K562 (cell line): ENCODE data around the gene ANO6. TPM values are rescaled to one million over a fixed set of nuclear protein-coding genes. Genes with fewer than 3 reads are reported as not detected.

Experiments
- ATAC-seq: fragments of 200-7000 bp; cut with Tn5 transposase; 3 replicates; pipeline ENCODE4 v1.9.1; 2020; ENCODE audit warnings: moderate library complexity
- BruUV-seq: library from RNA; stranded (reverse); fragments of 400-500 nt; replicated peaks from 2 replicates; lab custom pipeline; 2021; lab: Mats Ljungman, UMichigan
- CTCF ChIA-PET: fragments of 300-600 bp; formaldehyde crosslinking; extraction: SDS; loops from one replicate; lab custom pipeline; 2021; ENCODE audit warnings: low intra/inter-chr PET ratio; lab: Yijun Ruan, JAX
- POLR2A ChIA-PET: fragments of 300-600, 350-650 bp; sonication (Branson Sonifier 250); formaldehyde crosslinking; extraction: SDS; loops from one replicate; lab custom pipeline; 2021; ENCODE audit warnings: antibody characterized with exemption, inconsistent platforms; lab: Yijun Ruan, JAX
- DNase-seq, 4 experiments: peaks; one replicate each; pipeline versions ENCODE4 v3.0.0 to v3.0.0-alpha.2; 2011 to 2018; ENCODE audit warnings: low spot score in 3 of 4, mixed read lengths in 3 of 4; ENCODE audit errors: extremely low read depth in 1 of 4
- FAIRE-seq: peaks from 2 replicates; lab custom pipeline; 2011; peaks lifted over from hg19 to GRCh38; lab: Jason Lieb, UNC
- H2AFZ ChIP-seq: 2 replicates; pipeline ENCODE4 v1.6.0; 2011; ENCODE audit warnings: low read depth, low read length, control low read depth, inconsistent platforms
- H3K27ac ChIP-seq: fragments of 200-600 bp; 3 replicates; pipeline ENCODE4 v1.8.0; 2011; ENCODE audit warnings: low read depth, mild to moderate bottlenecking, control low read depth, inconsistent platforms, low read length, moderate library complexity, mixed read lengths; ENCODE audit errors: extremely low read depth
- H3K27me3 ChIP-seq, 2 experiments: fragments of 300-600 bp in 1 of 2; 2 replicates in 1 of 2; 3 replicates in 1 of 2; pipeline versions ENCODE4 v1.6.0 to v1.8.0; 2011; ENCODE audit warnings: inconsistent platforms in 2 of 2, low read length in 2 of 2, mild to moderate bottlenecking in 1 of 2, mixed read lengths in 1 of 2, moderate library complexity in 1 of 2; ENCODE audit not compliant: control insufficient read depth in 2 of 2, insufficient read depth in 2 of 2
- H3K36me3 ChIP-seq: fragments of 300-600 bp; 3 replicates; pipeline ENCODE4 v1.8.0; 2011; ENCODE audit warnings: mild to moderate bottlenecking, low read length, inconsistent platforms; ENCODE audit not compliant: control insufficient read depth, insufficient read depth
- H3K4me1 ChIP-seq, 2 experiments: fragments of 200-600 bp in 1 of 2; replicated peaks in 1 of 2; 2 replicates in 1 of 2; 3 replicates in 1 of 2; pipeline versions ENCODE4 v1.5.1 to v1.8.0; 2011; ENCODE audit warnings: inconsistent platforms in 2 of 2, low read length in 2 of 2, mild to moderate bottlenecking in 1 of 2, mixed read lengths in 1 of 2, moderate library complexity in 1 of 2; ENCODE audit not compliant: control insufficient read depth in 2 of 2, insufficient read depth in 2 of 2
- H3K4me2 ChIP-seq: 2 replicates; pipeline ENCODE4 v1.6.1; 2011; ENCODE audit warnings: low read length, control low read depth, inconsistent platforms, mixed read lengths; ENCODE audit not compliant: insufficient read depth
- H3K4me3 ChIP-seq: fragments of 200-600 bp; sonication (generic), shearing (Covaris generic); 2 replicates; pipeline ENCODE4 v1.5.1; 2016; ENCODE audit warnings: control low read depth, inconsistent platforms
- H3K79me2 ChIP-seq: fragments of 200-600 bp; 3 replicates; pipeline ENCODE4 v1.8.0; 2011; ENCODE audit warnings: low read length, inconsistent platforms; ENCODE audit not compliant: control insufficient read depth, insufficient read depth
- H3K9ac ChIP-seq, 2 experiments: 2 replicates each; pipeline versions ENCODE4 v1.6.0 to v1.6.1; 2011; ENCODE audit warnings: low read depth in 2 of 2, low read length in 2 of 2, control low read depth in 1 of 2, inconsistent platforms in 1 of 2, mild to moderate bottlenecking in 1 of 2, mixed read lengths in 1 of 2; ENCODE audit not compliant: insufficient read depth in 1 of 2
- H3K9me1 ChIP-seq: one replicate; pipeline ENCODE4 v1.6.0; 2011; ENCODE audit warnings: inconsistent platforms, mild to moderate bottlenecking, low read length, moderate library complexity; ENCODE audit not compliant: control insufficient read depth, insufficient read depth
- H3K9me3 ChIP-seq: replicated peaks from 2 replicates; pipeline ENCODE4 v1.5.1; 2011; ENCODE audit warnings: low read depth, low read length, inconsistent platforms; ENCODE audit not compliant: control insufficient read depth, insufficient read depth
- H4K20me1 ChIP-seq: replicated peaks from 2 replicates; pipeline ENCODE4 v1.6.1; 2011; ENCODE audit warnings: low read length, inconsistent platforms, mixed read lengths; ENCODE audit not compliant: control insufficient read depth, insufficient read depth
- ATF3 ChIP-seq, 2 experiments: fragments of 450-650 bp in 1 of 2; sonication (generic) in 1 of 2; formaldehyde crosslinking in 1 of 2; IDR thresholded peaks in 1 of 2; conservative IDR thresholded peaks in 1 of 2; 2 replicates each; pipeline versions ENCODE4 v1.6.1 to v1.8.1; 2016 to 2023; ENCODE audit warnings: mild to moderate bottlenecking in 2 of 2, moderate library complexity in 2 of 2, inconsistent platforms in 1 of 2, missing genetic modification reagents in 1 of 2
- CEBPG ChIP-seq, 3 experiments: fragments of 200-800 bp in 1 of 3; sonication (Bioruptor generic) in 1 of 3; sonication (generic) in 1 of 3; formaldehyde crosslinking in 1 of 3; IDR thresholded peaks in 2 of 3; conservative IDR thresholded peaks in 1 of 3; 2 replicates each; pipeline versions ENCODE4 v1.6.1 to v1.8.0; 2016 to 2022; ENCODE audit warnings: missing compliant biosample characterization in 2 of 3, missing genetic modification characterization in 2 of 3, mild to moderate bottlenecking in 1 of 3, missing genetic modification reagents in 1 of 3
- CTCF ChIP-seq, 3 experiments: IDR thresholded peaks in 2 of 3; conservative IDR thresholded peaks in 1 of 3; 2 replicates each; pipeline ENCODE4 v1.5.1; 2011 to 2012; ENCODE audit warnings: low read length in 3 of 3, mild to moderate bottlenecking in 3 of 3, control low read depth in 2 of 3, improper control_type of control experiment in 1 of 3, inconsistent platforms in 1 of 3, low read depth in 1 of 3, mixed read lengths in 1 of 3, moderate library complexity in 1 of 3; ENCODE audit not compliant: insufficient read depth in 2 of 3
- RAD21 ChIP-seq, 2 experiments: fragments of 250-450 bp in 1 of 2; fragments of 450-650 bp in 1 of 2; sonication (Bioruptor Pico) in 1 of 2; formaldehyde crosslinking in 1 of 2; IDR thresholded peaks in 1 of 2; conservative IDR thresholded peaks in 1 of 2; 2 replicates each; pipeline versions ENCODE4 v1.4.0 to v1.8.0; 2020 to 2022; ENCODE audit warnings: mild to moderate bottlenecking in 2 of 2, moderate library complexity in 1 of 2
- SPI1 ChIP-seq: IDR thresholded peaks from 2 replicates; pipeline ENCODE4 v1.6.1; 2011; ENCODE audit warnings: low read depth, low read length, control low read depth, borderline replicate concordance
- TEAD2 ChIP-seq: fragments of 450-650 bp; IDR thresholded peaks from 2 replicates; pipeline ENCODE4 v1.6.1; 2016; ENCODE audit warnings: missing genetic modification characterization, control low read depth, missing compliant biosample characterization
- TSHZ1 ChIP-seq: fragments of 250-450 bp; sonication (Bioruptor Pico); IDR thresholded peaks from 2 replicates; pipeline ENCODE4 v1.4.0; 2020; ENCODE audit warnings: mild to moderate bottlenecking, moderate library complexity
- WGBS: fragments of 100-300 bp; shearing (Covaris generic); methylation state at CpG from one replicate; pipeline ENCODE4 v1.1.6; 2016; ENCODE audit warnings: low coverage, mixed read lengths; ENCODE audit not compliant: insufficient coverage; ENCODE audit errors: missing lambda C conversion rate; 5-methylcytosine and 5-hydroxymethylcytosine counted together
- in situ Hi-C: fragments of 300-500 bp; cut with MboI; formaldehyde crosslinking; loops from 4 replicates; pipeline ENCODE4 v1.15.0; 2018; ENCODE audit warnings: inconsistent platforms, mixed read lengths
- intact Hi-C: fragments of 100-400 bp; cut with micrococcal nuclease; formaldehyde crosslinking; loops from 2 replicates; pipeline ENCODE4 v1.14.2; 2022
- polyA plus RNA-seq, 8 experiments: library from polyadenylated mRNA; depleted of rRNA in 4 of 8; stranded (reverse) in 5 of 8; unstranded in 3 of 8; fragments of >200 nt; fragmentation: Nextera tagmentation in 2 of 8; fragmentation: Illumina TruSeq in 1 of 8; extraction: Ambion mirVana in 2 of 8; extraction: Trizol in 1 of 8; gene quantifications; 2 replicates each; pipeline versions ENCODE4 v1.2.1 to v1.2.3, GENCODE V29; 2011 to 2014; ENCODE audit warnings: inconsistent platforms in 1 of 8, missing spikeins in 1 of 8
- total RNA-seq, 7 experiments: library from RNA; depleted of rRNA in 6 of 7; stranded (reverse); fragments of >200 nt in 6 of 7; fragmentation: Illumina TruSeq in 2 of 7; extraction: Trizol in 2 of 7; gene quantifications; 2 replicates each; pipeline versions ENCODE4 v1.2.1 to v1.2.3, GENCODE V29; 2011 to 2021; ENCODE audit warnings: low replicate concordance in 1 of 7
- TF ChIP-seq, protein P1 (sequence below): fragments of 250-450 bp; sonication (Bioruptor Pico); IDR thresholded peaks from 2 replicates; pipeline ENCODE4 v1.6.1; 2021; ENCODE audit warnings: mild to moderate bottlenecking

ANO6 gene
- total and polyA plus RNA-seq, 9 of the 15 experiments (the other 6 are each of a cell fraction or from before 2014, with no cell fraction given), result 3.5 to 24.7 (median 20.3) TPM

GRCh38 chr12:45431126-45431525 is 215.2 kb downstream of the ANO6 start:
- ATAC-seq (peak; percentile 52), DNase-seq (no peak), FAIRE-seq (no peak)
- Histone ChIP-seq H3K36me3 (peaks cover 12% of the 10 kb centered on the region; the same call in 2 of the 3 replicates), H3K4me1 (no peaks in the 10 kb centered on the region), H3K4me2 (no peak overlapping the region), H3K9ac (no peak overlapping the region), H3K9me1 (no peaks in the 10 kb centered on the region), H3K9me3 (no peaks in the 10 kb centered on the region), H3K27ac (no peak overlapping the region), H3K79me2 (no peaks in the 10 kb centered on the region), H3K4me3 (no peak overlapping the region), H3K27me3 (no peaks in the 10 kb centered on the region), H4K20me1 (no peaks in the 10 kb centered on the region), H2AFZ (no peak overlapping the region)
- ChIA-PET CTCF (no interaction called here), POLR2A (interaction anchor here (1.1 kb wide), 1 partner anchor 10 kb away, joined by 3 read pairs; no protein-coding TSS in a partner anchor)
- TF ChIP-seq TSHZ1, result no peak
- TF ChIP-seq ATF3 (IDR thresholded peaks at IDR 0.05), result peak; percentile 42; the same call in 1 of the 2 replicates
- TF ChIP-seq ATF3 (CRISPR knock-in tag; conservative IDR thresholded peaks at IDR 0.05), result no peak
- TF ChIP-seq CEBPG (CRISPR knock-in tag; IDR thresholded peaks at IDR 0.05), result no peak
- 0 out of 4 replicates have a peak, but pooled peaks of 1 of the 2 experiments have one; percentile 38 for TF ChIP-seq CEBPG (tag; conservative IDR thresholded peaks at IDR 0.05 in 1 of 2, IDR thresholded peaks at IDR 0.05 in 1 of 2)
- TF ChIP-seq CTCF (IDR thresholded peaks at IDR 0.05 in 2 of 3, conservative IDR thresholded peaks at IDR 0.05 in 1 of 3; ENCODE audit: insufficient read depth in 2 of 3, low read depth in 1 of 3, low read length in 3 of 3), result peak in 2 of 3 experiments; percentile 11 to 39; a peak in 2 of 6 replicates
- peak in 1 of 2 experiments; percentile 51; a peak in 2 of 4 replicates for TF ChIP-seq RAD21 (CRISPR knock-in tag; conservative IDR thresholded peaks at IDR 0.05 in 1 of 2, IDR thresholded peaks at IDR 0.05 in 1 of 2)
- TF ChIP-seq, protein P1, sequence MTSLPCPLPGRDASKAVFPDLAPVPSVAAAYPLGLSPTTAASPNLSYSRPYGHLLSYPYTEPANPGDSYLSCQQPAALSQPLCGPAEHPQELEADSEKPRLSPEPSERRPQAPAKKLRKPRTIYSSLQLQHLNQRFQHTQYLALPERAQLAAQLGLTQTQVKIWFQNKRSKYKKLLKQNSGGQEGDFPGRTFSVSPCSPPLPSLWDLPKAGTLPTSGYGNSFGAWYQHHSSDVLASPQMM (CRISPR knock-in tag), result no peak
- peak; percentile 48; the same call in 1 of the 2 replicates for TF ChIP-seq SPI1
- TF ChIP-seq TEAD2, result no peak
- 77% methylated on average over 5 of the region's 5 CpGs for WGBS
- no TSS peak for BruUV-seq
- intact Hi-C loops (loop anchor here (10.0 kb wide), 2 partner anchors 156 to 256 kb away; no protein-coding TSS in a partner anchor), in situ Hi-C loops (no loop called here)
